ENCODE results near the gene RBM44. TPM values are rescaled to one million over a fixed set of nuclear protein-coding genes. Genes with fewer than 3 reads are reported as not detected.

The RBM44 gene
- total and polyA plus RNA-seq, 12 donors = 0.13 to 0.83 (median 0.32) TPM

DNA sequence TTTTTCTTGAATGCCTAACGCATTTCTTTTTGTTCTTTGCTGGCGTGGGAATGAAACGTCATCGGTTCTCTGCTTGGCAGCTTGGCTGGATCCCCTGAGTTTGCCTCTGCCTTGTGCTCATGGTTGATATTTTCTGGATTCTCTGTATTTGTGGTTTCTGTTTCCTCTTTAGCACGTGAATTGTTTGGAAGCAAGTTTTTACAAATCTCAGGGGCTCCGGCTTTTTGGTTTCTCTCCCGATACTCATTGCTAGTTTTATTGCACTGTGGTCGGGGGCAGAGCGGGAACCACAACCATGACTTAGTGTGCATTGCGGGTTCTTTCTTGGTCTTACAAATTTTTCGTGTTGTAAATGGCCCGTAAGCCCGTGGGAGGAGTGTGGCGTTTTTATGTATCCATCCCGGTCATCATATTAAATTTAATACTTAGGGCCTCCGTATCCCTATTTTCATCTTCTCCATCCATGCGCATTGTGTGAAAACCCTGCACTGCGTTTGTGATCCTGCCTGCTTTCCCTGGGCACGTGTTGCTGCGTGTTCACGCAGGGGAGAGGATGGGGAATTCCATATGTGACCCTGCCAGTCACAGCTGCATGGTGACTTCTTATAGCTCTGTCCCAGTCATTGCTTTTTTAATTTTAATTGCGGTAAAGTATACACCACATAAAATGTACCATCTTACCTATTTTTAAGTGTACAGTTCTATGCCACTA, 70.2 kb downstream of the RBM44 start:
- Histone ChIP-seq H3K27me3 (peaks cover 0 to 6% (median 0%) of the 10 kb centered on the region in 7 donors), H3K4me1 (peaks cover 0 to 77% (median 45%) of the 10 kb centered on the region in 9 donors), H3K36me3 (no peaks in the 10 kb centered on the region), H3K27ac (no peak overlapping the region), H3K9me3 (no peaks in the 10 kb centered on the region), H3K4me3 (no peak overlapping the region)
- intact Hi-C loops (cut with DNase I) = loop anchor here in 2 of 10 donors (10.0 kb wide), 2 partner anchors 276 to 386 kb away; no protein-coding TSS in a partner anchor
- TF ChIP-seq CTCF (IDR thresholded peaks at IDR 0.05) = no peak
- ATAC-seq = no peak
- DNase-seq = no peak
- 70 to 73% methylated on average over 22 of the region's 22 CpGs for WGBS, 2 donors

GRCh38 chr2:237869343-237870102, 70.9 kb downstream of the RBM44 start:
- H3K27ac ChIP-seq = no peak overlapping the region

GRCh38 chr2:237870126-237870525, 71.5 kb downstream of the RBM44 start:
- ATAC-seq (no peak), DNase-seq (no peak)
- no peak for TF ChIP-seq CTCF (IDR thresholded peaks at IDR 0.05)
- intact Hi-C loops (cut with DNase I) = no loop called here
- H3K9me3 ChIP-seq = no peaks in the 10 kb centered on the region
- no peak overlapping the region for H3K4me3 ChIP-seq
- no peaks in the 10 kb centered on the region for H3K36me3 ChIP-seq
- H3K4me1 ChIP-seq = peaks cover 0 to 79% (median 56%) of the 10 kb centered on the region in 9 donors
- H3K27ac ChIP-seq = peak overlapping the region in 2 of 10 donors; percentile 14 to 23
- WGBS, 2 donors = 87 to 90% methylated on average over 11 of the region's 11 CpGs
- peaks cover 0 to 6% (median 0%) of the 10 kb centered on the region in 7 donors for H3K27me3 ChIP-seq

More at GRCh38 chr2:237869343-237870102, 70.9 kb downstream of the RBM44 start:
- DNase-seq = no peak
- Histone ChIP-seq H3K9me3 (no peaks in the 10 kb centered on the region), H3K27me3 (peaks cover 0 to 6% (median 0%) of the 10 kb centered on the region in 7 donors), H3K4me3 (no peak overlapping the region), H3K36me3 (no peaks in the 10 kb centered on the region), H3K4me1 (peaks cover 0 to 77% (median 53%) of the 10 kb centered on the region in 9 donors)
- WGBS, 2 donors = 93 to 95% methylated on average over 21 of the region's 21 CpGs
- no peak for ATAC-seq
- no peak for TF ChIP-seq CTCF (IDR thresholded peaks at IDR 0.05)
- intact Hi-C loops (cut with DNase I) = loop anchor here in 2 of 10 donors (10.0 kb wide), 2 partner anchors 275 to 385 kb away; no protein-coding TSS in a partner anchor

Data from heart right ventricle (tissue), 16 donors.